Mucosa of gallbladder (tissue), 1 donor: ENCODE measurements around the gene TMEM242. TPM values are rescaled to one million over a fixed set of nuclear protein-coding genes. Genes with fewer than 3 reads are reported as not detected.

Experiments
- DNase-seq: peaks from one replicate; pipeline ENCODE4 v3.0.0-alpha.2; 2020; ENCODE audit warnings: low spot score
- total RNA-seq: library from RNA; stranded (reverse); gene quantifications from one replicate; pipeline ENCODE4 v1.2.1, GENCODE V29; 2021
- donor health status: DM: no; HTN: no; CAD: no.

TMEM242 gene
- total RNA-seq, 1 donor from 2014 or later, result 13.1 TPM

DNA sequence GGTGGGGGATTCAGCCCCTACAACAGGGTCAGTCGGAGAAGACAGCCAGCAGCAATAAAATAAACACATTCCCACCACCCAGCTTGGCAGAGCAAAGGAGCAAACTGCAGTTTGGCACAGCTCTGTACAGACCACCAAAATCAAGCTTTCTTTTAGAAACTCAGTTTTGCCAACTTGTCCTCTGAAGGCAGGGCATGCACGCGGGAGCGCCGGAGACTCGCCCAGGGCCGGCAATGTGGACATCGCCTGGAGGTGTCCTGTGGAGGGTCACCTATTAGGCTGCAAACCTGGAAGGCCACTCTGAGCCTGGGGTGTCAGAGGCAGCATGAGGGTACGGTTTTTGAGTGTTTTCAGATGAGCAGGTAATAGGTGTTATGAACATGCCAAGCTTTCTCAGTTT, 34.7 kb downstream of the TMEM242 start:
- no peak for DNase-seq

DNA sequence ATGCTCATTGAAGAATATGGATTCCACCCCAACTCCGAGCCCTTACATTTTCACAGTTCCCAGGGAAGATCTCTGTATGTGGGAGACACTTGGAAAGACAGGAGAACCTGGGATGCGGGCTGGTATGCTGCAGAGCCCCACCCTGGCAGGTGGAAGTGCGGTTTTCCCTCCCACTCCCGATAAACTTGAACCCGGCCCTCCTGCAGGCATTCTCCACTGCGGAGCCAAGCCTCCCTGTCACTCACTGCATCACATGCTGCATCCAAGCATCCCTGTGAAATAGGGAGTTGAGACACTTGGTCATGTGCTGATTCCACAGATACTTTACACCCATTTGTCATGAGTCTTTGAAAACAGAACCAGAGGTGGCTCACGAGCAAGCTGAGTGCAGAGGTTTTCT, 35.4 kb downstream of the TMEM242 start:
- DNase-seq, result no peak

DNA sequence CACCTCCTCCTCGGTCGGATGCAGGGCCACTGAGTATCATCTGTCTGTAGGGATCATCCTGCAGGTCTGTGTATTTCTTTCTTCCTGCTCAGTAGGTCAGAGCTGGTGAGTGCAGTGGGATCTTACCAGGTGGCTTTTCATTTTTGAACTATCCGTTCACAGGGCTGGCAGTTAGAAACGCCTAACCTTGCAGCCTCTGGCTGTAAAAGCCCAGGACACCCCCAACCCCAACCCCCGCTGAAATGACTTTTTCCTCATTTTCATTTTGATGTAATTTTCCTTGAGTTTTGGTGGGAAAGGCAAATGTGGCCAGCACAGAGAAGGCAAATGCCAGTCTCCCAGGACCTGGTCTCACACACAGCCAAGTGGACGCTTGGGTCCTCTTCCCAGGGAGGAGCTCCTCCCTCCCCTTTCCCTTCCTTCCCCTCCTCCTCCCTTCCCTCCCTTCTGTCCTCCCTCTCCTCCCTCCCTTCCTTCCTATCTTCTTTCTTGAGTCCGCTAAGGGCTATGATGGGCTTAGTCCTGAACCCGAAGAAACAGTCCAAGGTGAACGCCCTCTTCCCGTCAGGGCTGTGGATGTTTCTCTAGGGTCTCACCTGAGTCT, 36.0 kb downstream of the TMEM242 start:
- DNase-seq, result no peak

DNA sequence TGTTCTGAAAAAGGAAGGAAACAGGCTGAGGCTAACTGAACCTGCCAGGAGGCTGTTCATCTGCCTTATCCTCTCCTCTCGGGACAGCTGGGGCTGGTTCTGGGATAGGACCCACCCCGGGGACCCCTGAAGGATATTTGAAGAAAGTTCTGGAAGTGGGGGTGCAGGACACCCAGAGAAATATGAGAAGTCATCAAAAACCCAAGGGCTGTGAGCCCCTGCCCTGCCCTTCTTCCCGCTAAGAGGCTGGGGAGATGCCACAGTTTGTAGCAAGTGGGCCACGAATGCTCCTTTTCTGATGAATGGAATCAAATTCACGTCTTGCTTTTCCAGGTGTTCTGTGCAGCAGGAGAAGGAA, 37.9 kb downstream of the TMEM242 start:
- no peak for DNase-seq

DNA sequence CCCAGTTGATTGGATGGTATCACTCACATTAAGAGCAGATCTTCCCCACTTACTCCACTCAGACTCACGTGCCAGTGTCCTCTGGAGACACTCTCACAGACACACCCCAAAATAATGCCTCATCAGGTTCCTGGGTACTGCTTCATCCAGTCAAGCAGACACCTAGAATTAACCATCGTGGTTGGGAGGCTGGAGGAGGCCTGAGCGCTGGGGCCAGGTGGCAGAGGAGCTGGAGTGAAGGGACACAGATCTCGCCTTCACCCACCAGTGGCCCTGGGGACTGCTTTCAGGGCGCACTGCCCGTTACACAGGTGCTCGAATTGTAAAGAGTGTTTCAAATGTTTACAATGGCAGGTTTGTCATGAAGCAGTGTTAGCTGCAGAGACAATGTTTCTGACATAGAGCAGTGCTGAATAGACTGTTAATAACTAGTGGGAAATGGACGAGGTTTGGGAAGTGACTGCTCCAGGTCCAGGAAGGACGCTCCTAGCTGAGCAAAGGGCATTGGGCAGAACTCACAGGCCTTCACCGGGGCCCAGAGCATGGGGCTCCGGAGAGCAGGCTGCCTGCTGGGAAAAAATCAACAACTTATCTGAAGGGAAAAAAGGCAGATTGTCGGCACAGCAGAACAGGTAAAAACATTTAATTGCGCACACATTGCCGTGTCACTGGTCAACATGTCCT, 38.4 kb downstream of the TMEM242 start:
- DNase-seq, result no peak

DNA sequence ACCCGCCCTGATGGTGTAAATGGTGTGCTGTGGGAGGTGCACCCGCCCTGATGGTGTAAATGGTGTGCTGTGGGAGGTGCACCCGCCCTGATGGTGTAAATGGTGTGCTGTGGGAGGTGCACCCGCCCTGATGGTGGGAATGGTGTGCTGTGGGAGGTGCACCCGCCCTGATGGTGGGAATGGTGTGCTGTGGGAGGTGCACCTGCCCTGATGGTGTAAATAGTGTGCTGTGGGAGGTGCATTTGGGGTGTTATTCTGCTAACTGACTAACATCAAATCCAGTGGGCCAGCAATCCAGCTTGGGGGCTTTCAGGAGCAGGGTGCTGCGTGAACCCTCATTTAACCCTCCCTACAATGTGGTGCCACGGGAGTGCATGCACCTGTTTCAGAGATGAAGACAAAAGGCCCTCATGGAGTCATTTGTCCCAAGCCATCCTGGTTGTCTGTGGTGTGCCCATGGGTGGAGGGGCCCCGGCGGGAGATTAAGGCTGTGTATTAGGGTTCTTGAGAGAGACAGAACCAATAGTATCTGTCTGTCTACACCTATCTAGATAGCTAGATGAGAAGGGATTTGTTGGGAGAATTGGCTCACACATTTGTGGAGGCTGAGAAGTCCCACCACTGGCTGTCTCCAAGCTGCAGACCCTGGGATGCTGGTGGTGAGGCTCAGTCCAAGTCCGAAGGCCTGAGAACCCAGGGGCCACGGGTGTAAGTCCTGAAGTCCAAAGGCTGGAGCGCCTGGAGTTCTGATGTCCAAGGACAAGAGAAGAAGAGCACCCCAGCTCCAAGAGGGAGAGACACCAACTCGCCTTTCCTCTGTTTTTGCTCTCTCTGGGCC, 39.2 kb downstream of the TMEM242 start:
- no peak for DNase-seq

DNA sequence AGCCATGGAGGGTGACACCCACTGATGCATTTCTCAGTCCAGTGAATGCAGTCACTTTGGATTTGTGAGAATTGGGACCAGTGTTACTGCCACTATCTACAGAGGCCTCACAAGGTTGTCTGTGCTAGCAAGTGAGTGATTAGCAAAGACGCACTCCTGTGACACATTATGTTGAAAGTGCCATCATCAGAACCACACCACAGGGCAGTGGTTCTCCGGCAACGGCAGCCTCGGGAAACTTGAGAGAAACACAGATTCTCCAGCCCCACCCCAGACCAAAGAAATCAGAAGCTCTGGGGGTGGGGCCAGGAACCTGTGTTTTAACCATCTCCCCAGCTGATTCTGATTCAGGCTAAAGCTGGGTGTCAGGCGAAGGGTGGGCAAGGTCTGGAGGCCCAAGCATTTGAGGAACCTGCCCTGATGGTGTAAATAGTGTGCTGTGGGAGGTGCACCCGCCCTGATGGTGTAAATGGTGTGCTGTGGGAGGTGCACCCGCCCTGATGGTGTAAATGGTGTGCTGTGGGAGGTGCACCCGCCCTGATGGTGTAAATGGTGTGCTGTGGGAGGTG, 39.9 kb downstream of the TMEM242 start:
- DNase-seq, result no peak

- no peak for DNase-seq
These were observed 41.0 kb downstream of the TMEM242 start for GRCh38 chr6:157282284-157282683.

DNA sequence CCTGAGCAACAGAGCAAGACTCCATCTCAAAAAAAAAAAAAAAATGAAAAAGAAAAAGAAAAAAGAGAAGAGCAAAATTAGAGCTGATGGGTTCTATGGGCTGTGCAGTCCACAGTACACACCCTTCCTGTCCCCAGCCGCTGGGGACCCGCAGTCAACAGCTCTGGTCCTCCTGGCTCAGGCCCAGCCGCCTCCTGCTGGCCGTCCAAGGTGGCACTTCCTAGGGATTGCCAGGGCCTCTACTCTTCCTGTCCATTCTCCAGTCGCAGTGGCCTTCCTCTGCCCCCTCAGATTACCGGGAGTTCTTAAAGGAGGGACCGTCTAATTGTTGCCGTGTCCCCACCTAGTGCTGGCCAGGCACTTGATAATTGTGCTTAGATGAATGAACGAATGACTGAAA, 41.7 kb downstream of the TMEM242 start:
- DNase-seq, result no peak

DNA sequence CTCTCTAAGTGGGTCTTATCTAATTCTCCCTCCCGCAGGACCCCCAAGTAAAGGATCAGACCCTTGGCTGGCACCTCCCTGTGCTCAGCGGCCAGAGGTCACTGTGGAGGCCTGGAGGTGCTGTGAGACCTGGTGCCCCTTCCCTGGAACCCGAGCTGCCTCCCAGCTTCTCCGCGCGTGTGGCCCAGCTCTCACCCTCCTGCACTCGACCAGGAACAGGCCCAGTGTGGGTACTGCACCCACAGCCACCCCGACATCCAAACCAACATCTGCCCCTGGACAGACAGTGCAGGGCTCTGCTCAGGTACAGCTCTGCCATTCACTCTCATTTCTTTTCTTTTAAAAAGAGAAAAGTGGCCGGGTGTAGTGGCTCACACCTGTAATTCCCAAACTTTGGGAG, 42.4 kb downstream of the TMEM242 start:
- DNase-seq, result no peak

DNA sequence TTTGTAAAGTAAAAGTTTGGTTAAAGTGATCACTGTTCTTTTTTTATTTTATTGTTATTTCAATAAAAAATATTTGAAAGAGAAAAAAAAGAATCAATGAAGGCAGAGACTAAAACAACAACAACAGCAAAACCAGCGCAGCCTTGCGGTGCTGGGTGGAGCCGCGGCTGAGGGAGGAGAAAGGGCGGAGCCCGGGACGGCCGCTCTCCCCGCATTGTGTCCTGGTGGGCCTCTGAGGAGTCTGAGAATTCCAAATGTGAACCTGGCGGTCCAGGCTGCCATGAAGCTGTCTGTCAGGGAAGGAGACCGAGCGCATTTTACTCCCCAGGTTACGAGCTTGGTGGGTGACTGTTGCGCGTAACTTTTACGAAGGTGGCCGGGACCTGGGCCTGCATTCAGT, 43.2 kb downstream of the TMEM242 start:
- no peak for DNase-seq

DNA sequence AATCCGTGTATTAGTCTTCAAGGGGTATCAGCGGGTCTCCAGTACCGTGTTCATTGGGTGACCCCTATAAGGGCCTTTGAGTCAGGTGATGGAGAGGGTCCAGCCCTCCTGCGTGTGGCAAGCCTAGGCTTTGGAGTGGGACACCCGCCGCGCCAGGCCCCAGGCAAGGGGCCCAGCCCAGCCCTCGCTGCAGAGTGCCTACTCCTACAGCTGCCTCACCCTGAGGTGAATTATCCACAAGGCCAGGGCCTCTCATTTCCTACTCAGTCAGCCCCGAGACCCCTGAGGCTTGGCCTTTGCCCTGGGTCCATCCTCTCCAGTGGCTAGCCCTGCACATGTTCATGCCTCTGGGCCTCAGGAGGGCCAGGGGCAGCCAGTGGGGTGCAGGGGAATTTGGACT, 45.1 kb downstream of the TMEM242 start:
- DNase-seq, result no peak

DNA sequence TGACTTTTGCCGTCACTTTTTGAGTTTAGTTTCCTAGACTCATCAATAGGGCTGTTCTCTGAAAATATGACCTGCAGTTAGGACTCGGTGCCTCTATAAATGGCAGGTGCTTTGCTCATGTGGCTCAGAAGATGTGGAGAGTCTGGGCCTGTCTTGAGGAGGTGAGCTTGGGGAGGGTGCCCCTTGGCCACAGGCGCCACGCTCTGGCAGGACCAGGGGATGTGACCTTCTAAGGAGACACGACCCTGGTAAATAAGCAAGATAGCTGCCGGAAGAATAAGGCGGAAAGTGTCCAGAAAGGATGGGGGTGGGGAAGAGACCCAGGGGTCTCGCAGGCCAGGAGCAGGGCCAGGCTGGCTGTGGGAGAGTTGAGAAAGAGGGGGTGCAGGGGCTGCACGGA, 46.6 kb downstream of the TMEM242 start:
- no peak for DNase-seq

GRCh38 chr6:157276134-157276532, 47.2 kb downstream of the TMEM242 start:
- no peak for DNase-seq

- peak; percentile 57 for DNase-seq
These were observed 48.7 kb downstream of the TMEM242 start for GRCh38 chr6:157274471-157275226.

- no peak for DNase-seq
These were observed 49.4 kb downstream of the TMEM242 start for GRCh38 chr6:157273756-157274470.

GRCh38 chr6:157272866-157273755, 50.2 kb downstream of the TMEM242 start:
- DNase-seq, result no peak

DNA sequence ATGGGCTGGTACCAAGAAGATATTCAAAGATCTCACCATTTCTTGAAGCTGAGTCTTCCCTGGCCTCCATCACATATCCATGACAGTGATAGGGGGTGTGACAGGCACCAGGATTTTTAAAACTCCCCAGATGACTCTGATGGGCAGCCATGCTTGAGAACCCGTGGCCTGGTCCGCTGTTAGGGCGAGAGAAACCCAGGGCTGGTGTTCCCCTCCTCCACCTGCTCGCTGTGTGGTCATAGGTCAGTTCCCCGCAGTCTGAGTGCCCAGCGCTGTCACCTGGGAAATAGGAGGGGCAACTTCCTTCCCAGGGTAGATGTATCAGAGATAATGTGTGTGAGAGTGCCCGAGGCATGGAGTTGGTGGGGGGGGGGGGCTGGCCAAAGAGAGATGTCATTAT, 50.9 kb downstream of the TMEM242 start:
- no peak for DNase-seq

- no peak for DNase-seq
These were observed 51.4 kb downstream of the TMEM242 start for GRCh38 chr6:157271911-157272310.

DNA sequence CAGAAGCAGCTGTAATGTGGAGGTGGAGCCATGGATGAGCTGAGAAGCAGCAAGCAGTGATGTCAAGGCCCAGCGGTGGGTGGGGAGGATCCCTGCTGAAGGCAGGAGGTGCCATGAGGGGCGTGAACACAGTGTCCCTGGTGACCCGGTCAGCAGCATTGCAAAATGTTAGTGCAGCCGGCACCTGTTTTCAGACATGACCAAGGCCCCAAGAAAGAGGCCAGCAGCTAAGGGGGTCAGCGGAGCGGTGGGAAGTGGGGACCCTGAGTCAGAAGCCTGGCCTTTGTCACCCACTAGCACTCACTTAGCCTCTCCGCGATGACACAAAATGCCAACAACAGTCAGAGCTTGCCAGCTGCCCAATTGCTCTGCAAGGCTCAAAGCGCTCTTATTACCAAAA, 51.9 kb downstream of the TMEM242 start:
- no peak for DNase-seq
